CD4-positive, alpha-beta T cell treated with Interleukin-1 beta for 1 hour (primary cell): ENCODE results near the gene PC.

Source experiments
- DNase-seq, 2 donors: peaks; one replicate each; pipeline ENCODE4 v3.0.0-alpha.2; 2020 to 2022

Gene PC

DNA sequence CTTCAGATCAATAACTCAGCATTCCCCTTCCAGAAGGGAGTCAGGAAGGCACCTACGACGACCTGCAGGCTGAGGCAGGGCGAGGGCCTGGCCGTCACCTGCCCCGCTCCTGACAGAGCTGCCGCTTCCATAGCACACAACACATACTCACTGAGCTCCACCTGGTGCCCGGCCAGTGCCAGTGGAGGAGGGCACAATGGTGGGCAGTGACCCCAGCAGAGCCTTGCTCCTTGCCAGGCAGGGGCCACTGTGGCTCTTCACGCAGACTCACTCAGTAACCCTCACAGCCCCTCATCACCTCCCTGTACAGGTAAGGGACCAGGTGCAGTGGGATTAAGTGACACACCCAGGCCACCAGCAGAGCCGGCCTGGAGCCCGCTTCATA, 76.7 kb downstream of the PC start:
- no peak for DNase-seq

DNA sequence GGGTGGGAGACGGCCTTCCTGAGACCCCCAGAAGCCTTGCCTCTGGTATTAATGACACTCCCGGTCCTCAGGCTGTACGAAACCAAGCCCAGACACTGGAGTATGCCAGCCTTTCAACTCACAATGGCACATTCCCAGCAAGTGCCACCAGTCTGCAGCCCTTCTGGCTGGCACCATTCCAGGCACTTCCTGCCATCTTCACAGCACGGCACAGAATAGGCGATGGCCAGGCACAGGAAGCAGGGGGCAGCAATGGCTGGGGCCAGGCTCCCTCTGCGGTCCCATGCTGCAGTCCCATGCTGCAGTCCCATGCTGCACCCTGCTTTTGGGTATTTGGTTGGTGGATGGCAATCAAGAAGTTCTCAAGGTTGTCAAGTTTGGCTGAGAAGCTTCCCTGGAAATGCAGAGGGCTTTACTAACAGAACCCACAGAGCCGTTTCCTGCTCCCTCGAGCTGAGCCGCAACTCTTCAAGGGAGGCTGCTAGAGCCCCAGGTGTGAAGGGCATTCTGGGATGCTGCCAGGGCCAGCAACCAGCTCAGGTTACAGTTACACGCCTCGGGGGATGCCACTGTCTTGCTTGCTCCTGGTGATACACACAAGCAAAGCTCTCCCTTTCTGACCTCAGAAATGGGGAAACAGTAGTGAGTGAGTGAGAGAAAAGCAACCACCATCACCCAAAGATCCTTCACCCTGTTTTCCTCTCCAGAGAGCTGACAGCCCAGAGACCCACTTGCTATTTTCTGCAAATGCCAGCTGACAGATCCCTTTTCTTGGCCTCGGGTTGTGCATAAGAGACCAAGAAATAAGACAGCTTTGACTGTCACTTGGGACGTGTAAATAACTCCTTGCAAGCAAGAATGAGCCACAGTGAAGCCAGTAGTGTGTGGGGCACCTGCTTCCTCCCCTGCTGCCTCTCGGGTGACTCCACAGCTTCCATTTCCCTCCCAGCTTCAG, 77.4 kb downstream of the PC start:
- DNase-seq, result no peak

DNA sequence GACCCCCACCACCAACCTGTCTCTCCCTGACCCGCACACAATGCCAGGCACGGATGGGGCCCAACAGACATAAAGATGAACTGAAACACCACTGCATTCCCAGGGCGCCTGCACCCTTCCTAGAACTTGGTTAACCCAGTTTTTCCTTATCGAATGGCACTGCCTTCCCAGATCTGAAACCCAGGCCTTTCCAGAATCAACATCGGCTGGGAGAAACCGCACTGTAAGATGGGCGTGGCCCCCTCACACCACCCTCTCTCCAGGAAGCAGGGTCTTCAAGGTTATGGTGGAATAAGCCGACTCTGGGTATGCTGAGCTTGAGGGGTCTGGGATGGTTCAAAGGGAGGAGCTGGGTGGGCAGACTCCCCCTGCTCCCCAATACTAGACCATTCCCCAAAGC, 78.2 kb downstream of the PC start:
- no peak for DNase-seq

DNA sequence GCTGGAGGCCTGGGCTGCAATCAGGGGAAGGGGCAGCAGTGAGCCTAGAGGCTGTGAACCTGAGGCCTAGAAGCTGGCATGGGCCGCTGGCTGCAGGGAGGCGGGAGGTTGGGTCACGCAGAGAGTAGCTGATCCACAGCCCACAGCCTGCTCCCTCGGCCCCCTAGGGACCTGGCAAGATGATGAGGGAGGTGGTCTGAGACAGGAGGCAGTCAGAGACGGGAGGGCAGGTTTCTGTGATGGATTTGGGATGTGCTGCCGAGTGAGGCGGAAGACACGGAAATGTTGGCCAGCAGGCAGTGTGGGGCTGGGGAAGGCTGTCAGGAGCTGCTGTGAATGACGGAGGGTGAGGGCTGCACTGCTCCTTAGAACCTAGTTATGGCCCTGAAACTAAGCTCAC, 78.6 kb downstream of the PC start:
- no peak for DNase-seq

DNA sequence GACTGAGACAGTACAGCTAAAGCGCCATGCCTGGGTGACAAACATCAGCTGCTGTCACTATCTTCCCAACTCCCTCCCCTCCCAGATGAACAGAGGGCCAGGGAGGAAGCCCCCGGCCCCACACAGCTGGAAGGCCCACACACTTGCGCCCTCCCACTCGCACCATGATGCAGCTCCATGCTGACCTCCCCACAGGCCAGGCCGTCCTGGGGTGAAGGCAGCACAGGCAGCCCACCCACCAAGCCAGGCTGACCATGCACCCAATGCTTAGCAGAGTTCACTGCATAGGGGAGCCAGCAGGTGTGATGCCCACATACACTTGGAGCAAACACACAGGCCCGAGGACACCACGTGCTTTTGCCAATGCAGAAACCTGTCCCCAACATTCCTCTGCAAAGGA, 79.2 kb downstream of the PC start:
- DNase-seq, result no peak

DNA sequence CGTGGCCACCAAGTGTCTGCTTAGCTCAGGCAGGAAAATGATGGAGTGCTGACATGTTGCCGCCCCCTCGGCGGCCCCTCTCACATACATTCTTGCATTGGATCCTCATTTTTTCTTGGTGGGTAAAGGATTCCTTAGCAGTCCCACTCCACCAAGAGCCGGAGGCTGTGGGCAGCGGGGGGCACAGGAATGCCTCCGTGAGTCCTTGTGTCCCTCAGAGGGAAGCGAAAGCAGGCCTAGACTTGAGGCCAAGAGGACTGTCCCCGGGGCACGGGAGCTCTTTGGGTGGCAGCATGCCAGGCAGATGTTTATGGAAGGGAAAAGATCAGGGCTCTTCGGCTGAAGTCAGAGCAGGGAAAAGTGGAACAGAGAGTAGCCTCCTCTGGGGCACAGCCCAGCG, 79.7 kb downstream of the PC start:
- DNase-seq, result no peak

DNA sequence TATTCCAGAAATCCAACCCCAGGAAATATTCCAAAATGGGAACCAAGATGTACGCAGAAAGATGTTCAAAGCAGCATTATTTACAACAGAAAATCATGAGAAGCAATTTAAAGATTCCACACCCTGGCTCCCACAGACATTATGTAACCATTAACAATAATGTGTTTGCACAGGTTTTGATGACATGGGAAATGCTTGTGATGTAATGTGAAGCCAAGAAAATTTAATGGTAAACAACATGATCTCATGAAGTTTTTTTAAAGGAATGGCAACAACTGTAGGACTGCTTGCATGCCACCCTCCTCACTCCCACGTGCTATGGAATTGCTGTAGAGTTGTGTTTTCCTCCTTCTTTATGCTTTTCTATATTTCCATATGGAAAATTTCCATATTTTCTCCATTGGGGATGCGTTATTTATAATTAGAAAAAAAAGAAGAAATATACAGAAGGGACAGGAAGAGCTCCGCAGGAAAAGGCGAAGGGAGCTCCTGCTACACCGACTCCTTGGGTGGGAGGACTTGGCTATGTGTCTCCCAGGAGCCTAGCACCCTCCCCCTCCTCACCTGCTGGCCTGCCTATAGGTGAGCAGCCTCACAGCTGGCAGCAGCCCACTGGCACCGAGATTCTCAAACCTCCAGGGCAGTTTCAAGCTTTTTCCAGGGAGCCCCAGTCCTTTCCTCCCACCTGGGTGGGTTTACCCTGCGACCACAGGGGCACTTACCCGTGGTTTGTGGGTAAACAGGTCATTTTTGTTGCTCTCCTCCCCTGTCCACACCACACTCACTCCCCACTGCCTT, 80.4 kb downstream of the PC start:
- DNase-seq, result no peak

DNA sequence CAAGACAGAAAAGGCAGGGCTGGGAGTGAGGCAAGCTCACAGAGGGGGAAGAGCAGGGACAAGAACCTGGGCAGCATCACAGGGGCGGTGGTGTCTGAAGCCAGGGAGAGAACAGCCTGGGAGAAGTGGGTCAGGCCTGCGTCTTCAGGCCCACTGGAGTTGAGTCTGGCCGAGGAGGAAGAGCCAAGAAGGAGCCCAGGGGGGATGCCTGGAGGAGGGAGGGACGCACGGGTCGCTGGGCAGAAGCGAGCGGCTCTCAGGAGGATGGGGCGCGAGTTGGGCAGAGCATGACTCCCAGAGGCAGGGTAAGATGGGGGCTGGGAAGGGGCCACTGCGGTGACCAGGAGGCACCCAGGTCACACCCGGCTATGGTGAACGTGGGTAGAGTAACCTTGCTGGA, 82.8 kb downstream of the PC start:
- DNase-seq, result no peak

DNA sequence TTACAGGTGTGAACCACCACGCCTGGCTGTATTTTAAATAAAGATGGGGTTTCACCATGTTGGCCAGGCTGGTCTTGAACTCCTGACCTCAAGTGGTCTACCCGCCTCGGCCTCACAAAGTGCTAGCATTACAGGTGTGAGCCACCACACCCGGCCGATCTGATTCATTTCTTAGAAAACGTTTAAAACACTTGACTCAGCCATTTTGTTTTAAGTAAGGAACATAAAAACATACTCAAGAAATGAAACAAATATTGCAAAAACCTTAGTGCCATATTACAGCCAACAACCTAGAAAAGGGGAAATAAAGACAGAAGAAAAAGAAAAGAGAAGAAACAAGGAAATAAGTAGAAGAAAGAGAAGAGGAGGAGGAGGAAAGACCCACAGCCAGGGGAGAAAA, 84.0 kb downstream of the PC start:
- no peak for DNase-seq

DNA sequence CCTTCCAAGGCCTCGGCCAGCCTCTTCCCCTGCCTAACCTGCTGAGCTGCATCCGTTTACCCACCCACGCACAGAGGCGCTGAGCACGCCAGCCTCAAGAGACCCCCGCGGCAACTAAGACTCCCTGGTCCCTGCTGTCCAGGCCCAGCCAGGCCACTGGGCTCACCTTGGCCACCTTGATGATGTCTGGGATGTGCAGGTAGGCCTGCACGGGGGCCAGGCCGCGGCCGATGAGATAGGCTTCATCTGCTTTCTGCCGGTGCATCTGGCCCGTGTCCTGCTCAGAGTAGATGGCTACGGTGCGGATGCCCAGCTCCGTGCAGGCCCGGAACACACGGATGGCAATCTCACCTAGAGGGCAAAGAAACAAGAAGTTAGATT, 86.7 kb downstream of the PC start:
- no peak for DNase-seq

DNA sequence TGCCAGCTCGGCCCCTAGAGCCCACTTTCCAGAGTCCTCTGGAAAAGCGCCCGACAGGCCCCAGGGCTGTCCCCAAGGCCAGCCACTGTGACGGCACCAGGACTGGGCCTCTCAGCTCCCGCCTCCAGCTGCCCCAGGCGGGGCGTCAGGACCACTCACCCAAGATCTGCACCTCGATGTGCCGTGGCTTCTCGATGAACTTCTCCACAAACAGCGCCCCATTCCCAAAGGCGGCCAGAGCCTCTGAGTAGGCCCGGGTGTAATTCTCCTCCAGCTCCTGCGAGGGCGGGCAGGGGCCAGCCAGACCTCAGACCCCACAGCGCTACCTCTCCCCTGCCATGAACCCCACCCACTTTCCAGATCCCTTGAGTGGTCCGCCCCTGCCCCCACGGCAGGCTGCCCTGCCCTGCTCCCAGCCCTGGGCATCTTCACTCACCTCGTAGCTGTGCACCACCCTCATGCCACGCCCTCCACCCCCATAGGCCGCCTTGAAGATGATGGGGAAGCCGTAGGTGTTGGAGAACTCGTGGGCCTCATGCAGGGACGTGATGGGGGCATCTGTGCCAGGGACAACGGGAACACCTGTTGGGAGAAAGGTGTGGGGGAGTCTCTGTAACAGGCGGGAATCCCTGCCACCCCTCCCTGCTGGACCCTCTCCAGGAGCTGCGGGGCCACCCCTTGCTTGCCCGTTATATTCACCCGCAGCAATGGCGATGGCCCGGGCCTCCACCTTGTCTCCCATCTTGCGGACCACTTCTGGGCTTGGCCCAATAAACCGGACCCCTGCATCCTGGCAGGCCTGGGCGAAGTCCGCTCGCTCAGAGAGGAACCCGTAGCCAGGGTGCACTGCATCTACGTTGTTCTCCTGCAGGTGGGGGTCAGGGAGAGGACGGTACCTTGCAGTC, 87.3 kb downstream of the PC start:
- no peak for DNase-seq

DNA sequence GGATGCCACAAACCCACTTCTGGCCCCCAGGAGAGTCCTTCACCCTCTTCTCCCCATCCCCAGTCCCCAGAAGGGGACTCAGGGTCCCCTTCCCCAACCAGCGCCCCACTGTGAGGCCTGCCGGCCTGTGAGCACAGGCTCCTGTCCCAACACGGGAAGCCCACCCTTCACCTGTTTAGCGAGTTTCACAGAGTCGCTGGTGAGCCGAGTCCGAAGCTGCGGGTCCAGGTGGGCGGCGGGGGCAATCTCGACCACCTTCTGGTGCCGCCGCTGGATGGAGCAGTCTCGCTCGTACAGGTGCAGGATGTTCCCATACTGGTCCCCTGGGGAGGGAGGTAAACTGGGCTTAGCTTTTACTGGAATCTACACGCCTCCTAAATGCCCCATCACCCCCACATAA, 88.1 kb downstream of the PC start:
- DNase-seq, result no peak

DNA sequence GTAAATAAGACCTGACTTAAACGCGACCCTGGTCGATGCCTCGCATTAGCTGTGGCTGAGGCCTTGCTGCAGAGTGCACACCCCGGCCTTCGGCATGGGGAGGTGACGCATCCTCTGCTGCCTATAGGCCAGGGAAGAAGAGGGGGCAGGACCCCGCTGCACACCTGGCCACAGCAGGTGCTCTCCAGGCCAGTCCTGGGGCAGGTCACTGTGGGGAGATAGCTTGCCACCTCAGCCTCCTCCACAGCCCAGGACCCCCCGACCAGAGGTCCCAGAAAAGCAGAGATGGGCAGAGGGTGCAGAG, 88.7 kb downstream of the PC start:
- no peak for DNase-seq

DNA sequence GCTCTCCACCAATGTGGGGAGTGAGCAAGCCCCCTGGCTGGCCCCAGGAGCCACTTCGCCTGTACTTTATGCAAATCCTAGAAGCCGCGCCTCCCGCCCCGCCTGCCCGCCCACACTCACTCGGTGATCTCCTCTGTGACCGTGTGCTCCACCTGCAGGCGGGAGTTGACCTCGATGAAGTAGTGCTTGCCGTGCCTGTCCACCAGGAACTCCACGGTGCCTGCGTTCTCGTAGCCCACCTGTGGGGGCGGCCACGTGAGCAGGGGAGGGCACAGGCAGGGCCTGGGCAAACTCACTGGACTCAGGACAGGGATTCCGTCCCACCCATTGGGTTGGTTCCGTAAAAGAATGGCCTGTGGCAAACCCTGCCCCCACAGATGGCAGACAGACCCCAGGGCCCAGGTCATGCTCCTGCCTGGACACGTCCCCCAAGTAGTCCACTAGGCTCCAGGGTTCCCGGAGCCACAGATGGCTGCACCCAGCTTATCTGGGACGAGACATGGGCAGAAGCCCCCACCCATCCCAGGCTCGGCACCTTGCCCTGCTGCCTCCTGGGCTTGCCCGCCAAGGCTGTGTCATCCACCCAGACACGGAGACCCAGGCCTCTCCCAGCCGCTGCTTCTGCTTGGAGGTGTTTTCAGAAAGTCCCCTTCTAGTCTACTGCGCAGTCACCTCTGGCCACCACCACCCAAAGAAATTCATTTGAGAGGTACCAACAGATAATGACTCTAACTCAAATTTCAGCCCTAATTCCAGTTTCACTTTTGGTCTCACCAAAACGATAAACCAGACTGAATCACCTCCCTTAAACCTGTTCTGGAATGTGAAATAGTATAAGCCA, 89.2 kb downstream of the PC start:
- peak; percentile 76 to 79 for DNase-seq

DNA sequence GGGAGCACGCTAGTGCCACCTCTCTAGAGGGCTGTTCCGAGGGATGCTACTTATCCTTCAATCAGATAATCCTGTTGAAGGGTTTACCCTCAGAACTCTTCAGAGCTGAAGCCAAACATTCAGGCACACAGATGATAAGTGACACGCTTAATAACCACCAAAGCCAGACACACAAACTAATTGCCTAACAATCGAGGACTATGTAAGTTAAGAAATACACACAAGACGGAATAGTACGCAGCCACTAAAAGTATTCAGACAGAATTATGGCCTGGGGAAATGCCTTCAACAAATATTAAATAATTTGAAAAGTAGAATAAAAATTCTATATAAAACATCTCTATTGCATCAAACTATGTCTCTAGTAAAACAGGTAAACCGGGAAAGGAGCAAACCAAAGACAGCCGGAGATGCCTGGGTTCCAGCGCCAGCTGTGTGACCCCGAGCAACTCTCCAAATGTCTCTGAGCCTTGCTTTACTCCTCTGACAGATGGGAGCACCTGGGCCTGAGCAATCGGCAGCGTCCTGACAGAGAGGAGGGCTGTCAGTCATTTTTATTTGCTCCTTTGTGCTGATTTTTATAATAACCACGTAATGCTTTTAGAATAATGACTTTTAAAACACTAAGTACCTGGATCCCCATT, 90.0 kb downstream of the PC start:
- no peak for DNase-seq

DNA sequence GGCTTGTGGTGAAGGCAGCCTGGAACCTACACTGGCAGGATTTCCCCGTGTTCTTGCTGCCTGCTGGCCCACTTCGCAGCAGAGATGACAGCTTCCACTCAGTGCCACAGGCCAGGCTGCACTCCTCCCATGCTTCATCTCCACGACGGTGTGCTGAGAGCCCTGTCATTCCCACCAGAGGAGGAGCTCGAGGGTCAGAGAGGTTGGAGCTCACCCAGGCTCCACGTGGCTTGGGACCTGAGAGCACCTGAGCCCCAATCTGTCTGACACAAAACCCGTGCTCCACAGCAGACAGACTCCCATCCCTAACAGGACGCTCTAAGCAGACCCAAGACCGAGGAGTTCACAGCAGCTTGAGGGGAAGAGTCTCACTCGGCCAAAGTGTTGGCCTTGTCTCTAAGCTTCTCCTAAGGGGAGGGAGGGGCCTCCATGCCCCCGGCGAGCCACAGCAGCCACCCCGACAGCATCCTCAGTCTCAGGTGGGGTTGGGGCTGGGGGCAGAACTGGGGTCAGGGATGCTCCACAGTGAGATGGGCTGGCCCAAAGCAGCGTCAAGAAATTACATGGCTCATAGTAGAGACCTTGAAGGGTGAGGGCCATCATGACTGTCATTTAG, 90.7 kb downstream of the PC start:
- no peak for DNase-seq

DNA sequence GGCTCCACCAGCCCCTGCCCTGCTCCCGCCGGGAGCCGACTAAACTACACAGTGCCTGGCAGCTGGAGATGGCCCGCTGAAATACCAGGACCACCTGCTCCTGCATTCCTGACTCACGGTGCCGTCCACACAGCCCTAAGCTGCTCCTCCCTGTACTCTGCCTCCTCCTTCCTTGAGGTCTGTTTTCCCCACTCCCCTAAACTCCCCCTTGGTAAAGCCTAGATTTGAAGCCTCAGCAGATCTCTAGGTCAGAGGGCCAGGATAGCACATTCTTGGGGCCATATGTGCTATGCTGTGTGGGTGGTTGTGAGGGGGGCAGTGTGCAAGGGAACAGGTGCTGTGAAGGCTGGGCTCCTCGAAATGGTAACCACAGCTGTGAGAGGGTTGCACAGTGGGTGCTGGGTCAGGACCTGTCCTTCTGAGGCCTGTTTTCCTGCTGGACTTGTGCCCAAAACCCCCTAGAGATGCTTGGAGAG, 91.6 kb downstream of the PC start:
- DNase-seq, result no peak

DNA sequence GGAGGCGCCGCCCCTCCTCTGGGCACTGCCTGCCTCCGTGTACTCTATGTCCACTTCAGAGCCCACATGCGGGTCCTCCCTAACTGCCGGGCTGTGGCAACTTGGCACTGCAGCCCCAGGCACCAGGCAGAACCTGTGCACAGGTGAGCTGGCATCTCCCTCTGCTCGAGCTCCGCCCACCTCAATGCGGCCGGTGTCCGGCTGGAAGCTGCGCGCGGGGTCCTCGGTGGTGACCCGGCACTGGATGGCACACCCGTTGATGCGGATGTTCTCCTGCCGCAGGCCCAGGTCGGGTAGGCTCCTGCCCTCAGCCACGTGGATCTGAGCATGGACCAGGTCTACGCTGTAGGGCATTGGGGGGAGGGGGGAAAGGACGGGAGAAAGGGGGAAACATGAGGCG, 92.2 kb downstream of the PC start:
- DNase-seq, result no peak

DNA sequence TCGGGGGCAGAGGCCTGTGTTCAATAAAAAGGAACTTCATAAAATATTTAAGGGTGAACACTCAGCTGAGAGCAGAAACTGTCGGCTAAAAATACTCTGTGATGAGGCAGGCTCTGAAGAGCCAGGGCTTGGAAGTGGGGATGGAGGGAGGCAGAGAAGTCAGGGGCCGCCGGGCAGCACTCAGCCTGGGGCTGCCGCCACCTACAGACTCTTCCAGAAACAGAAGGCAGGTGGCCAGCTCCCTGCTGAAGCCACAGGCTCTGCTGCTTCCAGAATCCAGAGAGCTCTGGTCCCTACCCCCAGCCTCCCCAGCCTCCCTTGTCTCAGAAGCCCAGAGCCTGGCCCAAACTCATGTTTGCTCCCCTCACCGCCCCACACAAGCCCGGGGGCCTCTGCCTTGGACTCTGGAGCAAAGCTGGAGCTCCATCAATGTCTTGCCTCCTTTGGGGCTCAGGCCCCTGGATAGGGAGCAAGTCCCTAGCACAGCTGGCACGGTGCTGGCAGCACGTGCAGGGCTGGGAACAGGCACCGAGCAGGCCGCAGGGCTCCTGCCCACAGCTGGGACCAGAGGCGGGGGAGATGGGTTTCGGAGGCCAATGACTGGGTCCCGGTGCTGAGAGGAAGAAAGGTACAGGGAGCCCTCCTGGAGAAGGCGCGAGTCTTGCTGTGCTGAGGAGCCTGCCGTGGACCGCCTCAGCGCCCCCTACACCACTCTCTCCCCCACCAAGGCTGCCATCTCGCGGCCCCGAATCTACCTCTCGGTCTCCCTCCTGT, 93.1 kb downstream of the PC start:
- no peak for DNase-seq

DNA sequence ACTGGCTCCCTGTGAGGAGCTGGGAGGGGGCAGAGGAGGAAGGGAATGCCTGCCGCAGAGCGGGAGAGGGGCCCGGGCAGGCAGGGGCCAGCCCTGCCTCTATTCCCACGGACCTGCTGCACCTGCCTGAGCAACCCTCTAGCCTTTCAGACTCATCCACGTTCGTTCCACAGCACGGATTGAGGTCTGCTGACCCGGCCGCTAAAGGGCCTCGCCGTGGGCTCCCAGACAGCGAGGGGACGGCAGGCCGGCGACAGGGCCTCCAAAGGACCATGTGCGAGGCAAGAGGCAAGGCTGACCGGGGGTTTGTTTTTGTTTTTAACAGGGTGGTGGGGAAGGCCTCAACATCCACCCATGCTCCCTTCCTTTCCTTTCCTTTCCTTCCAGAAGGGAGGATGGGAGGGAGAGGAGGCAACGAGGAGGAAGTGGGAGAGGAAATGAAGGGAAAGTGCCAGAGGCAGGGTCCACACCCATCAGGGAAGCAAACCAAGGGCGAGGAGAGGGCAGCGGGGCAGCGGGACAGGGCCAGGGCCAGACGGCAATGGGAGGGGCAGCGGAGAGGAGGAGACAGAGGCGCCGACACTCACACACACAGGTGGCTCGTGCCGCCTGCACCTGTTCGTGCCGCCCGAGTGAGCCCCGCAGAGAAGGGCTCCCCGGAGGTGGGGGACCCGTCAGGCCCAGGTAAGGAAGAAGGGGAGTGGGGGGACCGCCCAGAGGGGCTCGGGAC, 93.8 kb downstream of the PC start:
- DNase-seq, result no peak
